Hippocampal formation (tissue), 2 donors: ENCODE results near the gene ADARB1.

Source experiments
- DNase-seq, 2 donors: peaks; one replicate each; lab custom pipeline; 2025; lab: John Stamatoyannopoulos, UW

The ADARB1 gene

DNA sequence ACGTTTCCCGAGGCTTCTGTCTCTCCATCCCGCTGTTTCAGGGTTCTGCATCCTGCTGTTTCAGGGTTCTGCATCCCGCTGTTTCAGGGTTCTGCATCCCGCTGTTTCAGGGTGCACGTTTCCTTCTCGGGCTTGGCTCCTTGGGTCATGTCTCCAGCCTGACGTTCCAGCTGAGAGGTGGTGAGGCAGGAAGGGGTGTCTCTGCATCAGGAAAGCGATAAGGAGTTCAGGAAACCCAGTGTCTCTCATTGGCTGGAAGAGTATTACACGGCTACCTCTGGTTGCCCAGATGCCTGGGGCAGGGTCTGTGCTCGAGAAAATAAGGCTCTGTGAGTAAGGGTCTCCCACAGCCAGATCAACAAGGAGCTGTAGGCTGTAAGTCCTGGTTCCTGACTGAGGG, 21.1 kb downstream of the ADARB1 start:
- no peak for DNase-seq

DNA sequence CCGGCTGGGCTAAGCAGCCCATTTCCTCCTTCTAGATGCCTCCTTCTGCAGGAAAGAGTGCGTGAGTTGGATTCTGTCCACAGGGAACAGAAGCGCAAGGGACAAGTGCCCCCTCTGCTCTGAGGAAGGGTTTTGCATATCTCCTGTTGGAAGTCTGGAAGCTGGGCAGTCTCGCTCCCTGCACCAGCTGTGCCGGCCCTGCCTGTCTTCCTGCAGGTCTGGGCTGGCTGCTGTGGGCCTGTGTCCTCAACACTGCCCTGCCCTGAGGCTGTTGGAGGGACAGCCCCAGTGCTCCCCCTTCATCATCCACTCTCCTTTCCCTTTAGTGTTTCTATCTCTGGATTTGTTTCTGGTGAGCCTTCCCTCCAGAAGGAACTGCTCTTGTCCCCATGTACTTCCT, 21.8 kb downstream of the ADARB1 start:
- no peak for DNase-seq

DNA sequence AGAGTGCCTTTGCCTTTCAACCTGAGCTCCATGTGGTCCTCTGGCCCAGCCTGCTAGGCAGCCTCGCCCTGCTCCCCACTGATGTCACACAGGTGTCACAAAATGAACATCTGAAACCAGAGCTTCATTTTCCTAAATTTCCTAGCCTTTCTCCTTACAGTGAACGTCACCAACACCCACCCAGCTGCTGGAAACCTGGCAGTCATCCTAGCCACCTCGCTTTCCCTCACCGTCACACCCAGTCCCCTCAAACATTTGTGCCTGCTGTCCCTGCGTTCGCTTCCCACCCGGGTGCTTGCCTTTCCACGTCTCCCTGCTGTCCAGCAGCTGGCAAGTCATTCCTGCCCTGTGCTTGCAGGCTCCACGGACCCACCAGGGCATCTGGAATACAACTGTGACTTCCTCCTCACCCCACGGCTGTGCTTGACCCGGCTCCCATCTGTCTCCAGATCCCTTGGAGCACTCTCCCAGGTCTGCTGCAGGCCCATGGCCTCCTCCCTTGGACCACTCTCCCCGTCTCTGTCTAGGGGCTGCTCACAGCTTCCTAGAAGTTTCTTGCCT, 23.5 kb downstream of the ADARB1 start:
- DNase-seq: no peak

DNA sequence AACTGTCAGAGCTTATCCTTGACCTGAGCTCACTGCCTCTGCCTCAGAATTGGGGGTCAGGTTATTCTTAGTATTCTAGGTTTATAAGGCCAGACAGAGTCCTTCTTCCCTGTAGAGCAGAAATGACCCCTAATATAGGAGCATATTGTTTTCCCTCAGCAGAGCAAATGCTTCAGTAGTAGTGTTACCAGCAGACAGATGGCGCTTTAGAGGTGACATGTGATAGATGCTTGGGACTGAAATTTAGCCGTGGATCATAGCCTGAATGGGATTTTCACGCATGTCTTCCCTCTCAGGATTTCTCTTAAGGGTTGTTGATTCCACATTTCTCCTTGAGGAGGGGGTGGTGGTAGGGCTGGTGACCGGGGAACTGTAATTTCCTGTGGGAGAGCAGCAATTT, 24.5 kb downstream of the ADARB1 start:
- no peak for DNase-seq

DNA sequence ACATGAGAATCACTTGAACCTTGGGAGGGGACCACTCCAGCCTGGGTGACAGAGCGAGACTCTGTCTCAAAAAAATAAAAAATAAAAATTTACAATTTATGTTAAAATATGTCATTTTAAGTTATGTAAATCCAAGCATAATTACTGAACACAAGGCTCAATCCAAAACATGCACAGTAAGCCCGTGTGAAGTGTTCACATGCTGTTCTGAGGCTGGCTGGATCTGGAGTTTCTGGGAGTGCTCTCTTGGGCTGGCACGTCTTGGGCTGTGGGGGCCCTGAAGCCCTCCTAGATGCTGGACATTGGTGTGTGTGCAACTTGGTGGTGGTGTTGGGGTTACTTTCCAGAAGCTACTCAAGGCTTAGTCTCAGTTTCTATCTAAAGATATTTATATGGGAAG, 25.2 kb downstream of the ADARB1 start:
- no peak for DNase-seq

DNA sequence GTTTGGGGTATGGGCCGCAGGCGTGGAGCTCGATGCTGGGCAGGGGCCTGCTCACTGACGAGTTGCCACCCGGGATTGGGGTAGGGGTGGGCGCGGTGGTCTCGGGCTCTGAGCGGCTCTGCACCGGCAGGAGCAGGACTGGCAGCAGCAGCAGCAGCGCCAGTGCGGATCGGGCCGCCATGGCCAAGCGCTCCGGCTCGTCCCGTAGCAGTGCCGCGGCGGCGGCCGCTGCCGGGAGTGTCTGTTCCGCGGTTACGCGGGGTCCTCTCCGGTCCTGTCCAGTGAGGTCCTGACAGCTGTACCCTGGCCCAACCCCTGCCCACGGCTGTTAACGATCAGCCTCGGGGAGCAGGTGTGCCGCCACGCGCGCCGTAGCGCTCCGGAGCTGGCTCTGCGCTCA, 26.5 kb downstream of the ADARB1 start:
- DNase-seq: no peak

DNA sequence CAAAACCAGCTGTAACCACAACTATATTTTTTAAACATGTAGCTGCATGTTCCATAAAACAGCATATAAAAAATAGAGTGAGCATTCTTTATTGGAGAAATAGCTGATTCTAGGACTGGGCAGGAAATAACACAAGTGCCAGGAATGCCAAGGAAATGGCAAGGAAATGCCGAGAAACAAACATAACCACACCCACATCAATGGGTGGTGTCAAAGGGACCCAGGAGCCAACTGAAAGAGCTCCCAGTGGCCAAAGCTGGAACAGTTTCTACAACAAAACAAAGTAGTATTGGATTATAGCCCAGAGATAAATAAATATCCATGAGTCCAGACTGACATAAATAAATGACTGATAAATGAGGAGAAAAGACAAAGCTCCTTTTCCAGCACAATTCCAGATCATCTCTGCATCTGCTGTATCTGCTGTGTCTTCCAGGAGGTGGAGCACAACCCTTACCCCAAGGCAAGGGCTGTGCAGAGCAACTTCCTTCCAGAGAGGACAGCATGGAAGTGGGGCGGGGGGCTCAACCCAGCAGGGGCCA, 28.1 kb downstream of the ADARB1 start:
- DNase-seq: no peak

DNA sequence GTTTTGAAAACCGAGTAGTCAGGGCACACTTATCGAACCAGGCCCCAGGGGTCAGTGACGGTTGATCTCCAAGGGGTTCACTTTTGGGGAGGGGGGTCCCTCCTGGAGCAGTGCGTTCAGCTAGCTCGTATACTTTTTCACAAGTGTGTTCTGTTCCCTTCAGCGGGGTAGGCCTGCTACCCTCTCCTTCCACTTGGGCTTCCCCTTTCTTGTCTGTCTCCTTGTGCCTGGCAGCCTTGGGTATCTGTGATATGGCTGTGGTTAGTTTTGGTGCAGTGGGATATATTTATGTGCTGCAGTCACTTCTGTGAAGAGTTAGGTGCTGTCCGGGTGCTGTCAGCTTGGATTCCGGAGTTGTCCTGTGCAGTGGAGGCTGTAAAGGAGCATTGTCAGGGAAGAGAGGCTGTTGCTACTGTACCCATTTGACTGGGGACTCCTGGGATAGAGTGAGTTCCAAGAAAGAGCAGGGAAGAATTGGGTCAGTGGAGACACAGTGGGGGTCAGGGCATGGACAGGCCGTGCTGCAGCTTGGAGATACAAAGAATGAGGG, 29.7 kb downstream of the ADARB1 start:
- no peak for DNase-seq

DNA sequence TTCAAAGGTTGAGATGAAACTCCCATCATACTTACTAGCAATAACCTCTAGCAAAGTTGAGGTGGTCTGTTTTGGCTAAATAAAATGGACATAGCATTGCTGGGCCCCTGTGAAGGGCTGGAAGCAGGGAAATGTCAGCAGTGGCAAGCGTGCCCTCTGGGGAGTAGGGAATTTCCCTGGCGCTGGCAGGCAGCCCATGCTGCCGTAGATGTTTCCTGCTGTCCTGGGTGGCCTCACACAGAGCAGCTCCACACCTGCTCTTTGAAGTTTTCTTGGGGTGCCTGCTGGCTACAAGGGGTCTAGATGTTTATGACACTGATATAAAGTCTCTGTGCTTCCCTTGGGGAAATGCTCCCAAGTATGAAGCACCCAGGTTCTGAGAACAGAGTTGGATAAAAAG, 30.2 kb downstream of the ADARB1 start:
- no peak for DNase-seq

DNA sequence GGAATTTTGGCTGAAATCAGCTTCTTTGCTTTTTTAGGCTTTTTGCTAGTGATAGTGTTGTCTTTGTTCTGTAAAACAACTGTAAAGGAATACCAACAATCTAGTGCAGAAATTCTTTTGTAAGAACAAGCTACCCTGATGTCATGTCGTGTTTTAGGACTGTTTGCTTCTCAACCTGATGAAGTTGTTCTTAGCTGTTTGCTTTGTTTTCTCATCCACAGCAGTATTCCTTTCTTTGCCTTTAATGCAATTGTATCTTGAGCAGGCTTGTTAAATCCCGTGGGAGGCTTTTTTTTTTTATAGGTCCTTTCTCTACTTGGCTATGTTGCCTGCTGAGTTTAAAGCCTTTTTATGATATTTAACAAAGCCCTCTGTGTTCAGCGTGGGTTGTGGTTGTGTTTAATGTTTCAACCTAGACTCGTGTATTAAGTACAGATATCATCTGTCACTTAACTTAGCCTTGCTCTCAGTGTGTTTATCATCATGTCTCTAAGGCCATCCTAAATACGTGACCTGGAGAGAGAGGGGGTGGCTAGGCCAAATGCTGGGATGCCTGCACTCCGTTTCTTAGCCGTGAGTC, 31.6 kb downstream of the ADARB1 start:
- no peak for DNase-seq

DNA sequence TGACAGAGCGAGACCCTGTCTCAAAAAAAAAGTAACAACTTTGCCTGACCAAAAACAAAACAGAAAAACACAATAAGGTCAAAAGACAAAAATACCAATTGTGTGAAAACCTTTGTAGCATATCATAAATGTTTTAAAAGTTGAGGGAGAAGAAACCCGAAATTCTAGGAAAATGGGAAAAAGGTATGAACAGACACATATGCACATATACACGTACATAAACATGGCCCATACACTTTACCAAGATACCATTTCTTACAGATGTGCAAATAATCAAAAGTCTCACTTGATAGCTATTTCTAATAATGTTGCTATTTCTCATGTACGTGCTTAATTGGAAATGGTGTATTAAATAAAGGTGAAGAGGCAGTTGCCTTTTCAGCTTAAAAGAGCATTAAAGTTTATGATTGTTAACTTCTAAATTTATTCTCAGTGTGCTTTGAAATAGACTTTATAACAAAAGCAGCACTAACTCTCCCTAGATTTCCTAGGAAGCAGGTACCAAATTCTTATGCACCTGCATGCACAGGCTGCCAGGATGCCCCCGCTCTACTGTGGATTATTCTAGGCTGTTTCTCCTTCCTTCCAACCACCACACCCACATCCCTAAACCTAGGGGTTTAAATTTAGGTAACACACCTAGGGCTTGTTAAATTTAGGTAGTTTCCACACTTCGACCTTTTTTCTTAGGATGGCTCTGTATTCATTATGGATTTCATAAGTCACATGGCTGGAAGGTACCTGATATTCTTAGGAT, 33.8 kb downstream of the ADARB1 start:
- no peak for DNase-seq

DNA sequence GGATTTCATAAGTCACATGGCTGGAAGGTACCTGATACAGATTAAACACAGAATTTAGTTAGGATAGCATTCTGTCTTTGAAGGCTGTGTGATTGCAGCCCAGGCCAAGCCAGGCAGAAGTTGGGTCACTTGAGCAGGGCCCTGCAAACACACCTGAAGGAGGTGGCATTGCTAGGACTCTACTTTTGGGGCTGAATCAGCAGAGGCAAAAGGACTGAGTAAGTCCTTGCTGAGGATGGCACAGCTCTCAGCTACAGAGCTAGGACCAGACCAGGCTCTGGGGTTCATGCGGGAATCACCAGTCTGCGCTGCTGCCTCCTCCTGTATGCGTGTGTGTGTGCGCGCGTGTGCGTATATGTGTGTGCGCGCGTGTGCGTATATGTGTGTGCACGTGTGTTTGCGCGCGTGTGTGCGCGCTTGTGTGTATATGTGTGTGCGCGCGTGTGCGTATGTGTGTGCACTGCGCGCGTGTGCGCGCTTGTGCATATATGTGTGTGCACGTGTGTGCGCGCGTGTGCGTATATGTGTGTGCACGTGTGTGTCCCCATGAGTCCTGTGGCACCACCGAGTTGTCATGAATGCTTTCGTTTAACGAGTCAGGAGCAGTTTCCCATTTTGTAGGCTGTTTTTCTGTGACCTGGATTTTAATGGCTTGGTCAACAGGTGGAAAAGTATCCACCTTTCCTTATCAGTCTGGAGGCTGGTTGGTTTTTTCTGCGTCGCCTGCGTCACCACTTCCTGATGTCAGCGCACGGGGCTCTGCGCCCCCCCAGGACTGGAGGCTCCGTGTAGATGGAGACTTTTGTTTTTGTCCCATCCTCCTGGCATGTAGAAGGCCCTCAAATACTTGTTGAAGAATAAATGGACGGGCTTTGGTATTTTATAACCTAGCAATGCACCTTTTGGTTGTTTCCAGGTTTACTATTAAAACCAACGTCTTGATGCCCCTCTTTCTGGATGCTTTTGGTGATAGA, 34.7 kb downstream of the ADARB1 start:
- no peak for DNase-seq

DNA sequence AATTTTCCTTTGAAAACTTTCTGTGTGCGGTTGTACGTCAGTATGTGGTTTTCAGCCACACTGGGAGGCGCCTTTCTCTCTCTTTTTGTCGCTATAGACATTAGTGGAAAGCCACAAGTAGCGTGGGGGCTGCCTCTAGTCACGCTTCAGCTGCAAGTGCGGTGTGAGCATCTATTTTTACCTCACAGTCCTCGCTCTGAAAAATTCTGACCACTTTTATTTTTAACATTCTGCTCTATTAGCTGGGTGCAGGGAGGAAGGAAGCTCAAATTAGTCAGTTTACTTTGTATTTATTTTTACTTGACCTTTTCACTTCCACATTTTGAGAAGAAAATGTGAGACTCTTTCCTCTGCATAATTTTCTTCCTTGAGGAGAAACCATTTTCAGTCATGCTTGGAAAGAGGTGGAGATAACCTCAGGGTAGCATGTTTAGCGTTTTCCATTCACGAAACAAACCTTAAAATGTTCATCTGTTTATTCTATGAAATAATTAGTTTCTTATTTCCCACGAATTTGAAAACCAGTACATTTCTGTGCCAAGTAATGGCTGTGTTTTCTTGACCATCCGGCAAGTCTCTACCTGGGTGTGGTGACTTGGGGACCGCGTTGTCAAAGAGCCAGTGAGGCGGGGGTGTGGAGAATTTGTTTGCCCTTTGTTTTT, 35.6 kb downstream of the ADARB1 start:
- DNase-seq: no peak

DNA sequence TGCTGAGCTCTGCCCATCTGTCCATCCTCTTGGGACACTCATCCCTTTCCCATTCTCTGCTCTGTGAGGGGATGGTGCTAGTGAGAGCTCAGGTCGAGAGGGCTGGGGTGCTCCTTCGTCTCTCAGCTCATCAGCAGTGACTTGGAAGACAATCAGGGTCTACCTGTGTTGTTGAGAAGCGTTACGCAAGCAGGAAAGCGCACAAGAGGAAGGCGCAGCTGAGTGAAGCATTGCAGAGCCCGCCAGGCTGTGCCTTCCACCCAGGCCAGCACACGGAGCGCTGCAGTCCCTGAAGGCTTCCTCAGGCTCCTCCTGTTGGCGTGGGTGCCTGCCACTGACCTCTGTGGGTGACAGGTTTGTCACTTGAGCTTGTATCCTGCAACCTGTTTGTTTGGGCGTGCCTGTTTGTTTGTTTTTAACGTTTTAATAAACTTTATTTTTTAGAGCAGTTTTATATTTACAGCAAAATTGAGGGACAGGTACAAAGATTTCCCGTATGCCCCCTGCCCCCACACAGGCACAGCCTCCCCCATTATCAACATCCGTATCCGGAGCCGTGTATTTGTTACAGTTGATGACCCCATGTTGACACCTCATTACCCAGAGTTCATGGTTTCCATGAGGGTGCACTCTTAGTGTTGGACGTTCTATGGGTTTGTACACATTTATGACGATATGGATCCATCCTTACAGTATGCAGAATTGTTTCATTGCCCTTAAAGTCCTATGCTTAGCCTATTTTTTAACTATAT, 36.7 kb downstream of the ADARB1 start:
- DNase-seq: no peak

DNA sequence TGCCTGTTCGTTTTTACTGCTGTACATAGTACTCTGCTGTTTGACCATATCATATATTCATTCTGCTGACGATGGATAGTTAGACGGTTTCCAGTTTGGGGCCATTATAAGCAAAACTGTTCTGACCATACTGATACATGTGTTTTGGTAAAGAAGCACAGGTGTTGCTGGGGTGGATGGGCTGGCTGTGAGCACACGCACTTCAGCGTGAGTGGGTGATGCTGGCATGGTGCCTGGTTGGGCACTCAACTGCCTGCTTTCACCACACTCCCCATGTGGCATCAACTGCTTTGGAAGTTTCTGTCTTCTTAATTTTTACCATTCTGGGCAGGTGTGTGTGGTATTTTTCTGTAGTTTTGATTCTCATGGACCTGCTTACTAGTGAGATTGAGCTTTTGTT, 37.3 kb downstream of the ADARB1 start:
- no peak for DNase-seq

DNA sequence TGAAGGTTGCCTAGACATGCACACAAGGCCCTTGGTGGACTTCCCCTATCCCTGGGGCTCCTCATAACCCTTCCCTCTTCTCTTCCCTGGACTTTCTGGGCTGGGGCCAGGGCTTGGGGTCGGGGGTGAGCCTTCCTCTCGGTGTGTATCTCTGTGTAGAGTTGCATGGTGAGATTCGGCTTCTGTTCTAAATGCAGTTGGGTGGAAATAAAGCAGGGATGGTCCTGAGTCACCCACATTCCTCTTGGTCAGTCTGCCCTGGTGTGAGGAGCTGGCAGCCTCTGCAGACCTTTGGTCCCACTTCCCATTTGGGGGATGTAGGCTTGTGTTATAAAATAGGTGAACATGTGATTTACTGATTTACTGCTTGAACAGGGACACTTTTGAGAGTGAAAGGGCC, 38.0 kb downstream of the ADARB1 start:
- no peak for DNase-seq

DNA sequence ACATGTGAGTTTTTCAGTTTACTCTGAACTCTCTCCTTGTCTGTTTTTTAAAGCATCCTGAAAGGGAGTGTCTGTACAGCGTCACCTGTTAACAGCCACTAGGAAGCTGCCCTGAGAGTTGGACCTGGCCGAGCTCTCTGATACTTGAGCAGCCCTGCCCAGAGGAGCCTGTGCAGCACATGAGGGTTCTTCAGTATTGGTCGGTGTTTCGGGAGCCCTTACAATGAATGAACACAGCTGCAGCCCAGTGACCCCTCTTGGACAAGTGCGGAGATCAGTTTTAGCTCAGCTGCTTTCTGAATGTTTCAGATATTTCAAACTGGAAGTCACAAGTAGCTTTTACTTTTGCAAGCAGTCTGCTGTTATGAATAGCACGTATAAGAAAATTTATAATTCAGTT, 39.2 kb downstream of the ADARB1 start:
- no peak for DNase-seq

DNA sequence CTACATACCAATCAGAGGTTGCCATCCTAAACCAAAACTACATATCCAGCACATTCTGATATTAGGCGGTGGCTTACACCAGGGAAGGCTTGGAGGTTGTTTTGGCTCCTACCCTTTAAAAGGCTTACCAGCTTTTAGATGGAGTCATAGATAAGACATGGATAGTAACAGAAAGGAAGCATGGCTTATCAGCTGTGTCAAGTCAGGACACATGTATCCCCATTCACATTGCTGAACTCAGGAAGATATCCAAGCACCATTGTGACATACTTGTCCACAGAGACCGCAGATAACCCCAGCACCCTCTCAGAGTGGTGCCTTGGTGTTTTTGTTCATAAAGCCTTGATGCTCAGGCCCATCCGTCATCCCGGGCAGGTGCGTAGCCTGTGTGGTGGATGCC, 39.7 kb downstream of the ADARB1 start:
- no peak for DNase-seq

DNA sequence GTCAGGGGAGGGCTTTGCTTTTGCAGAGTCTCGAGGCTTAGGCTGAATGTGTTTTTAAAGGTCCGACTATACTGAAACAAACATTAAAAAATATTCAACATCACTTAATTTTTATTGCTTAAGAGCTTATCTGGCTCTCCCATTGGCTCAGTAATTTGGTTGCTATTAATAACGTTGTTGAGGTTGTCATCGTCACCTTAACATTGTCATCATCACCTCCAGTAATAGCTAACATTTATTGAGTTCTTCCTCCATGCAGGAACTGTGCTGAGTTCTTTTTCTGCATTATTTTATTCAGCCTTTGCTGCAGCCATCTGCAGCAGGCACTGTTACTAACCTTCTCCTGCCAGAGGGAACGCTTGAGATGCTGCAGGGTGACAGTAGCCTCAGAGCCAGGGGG, 40.1 kb downstream of the ADARB1 start:
- DNase-seq: no peak

DNA sequence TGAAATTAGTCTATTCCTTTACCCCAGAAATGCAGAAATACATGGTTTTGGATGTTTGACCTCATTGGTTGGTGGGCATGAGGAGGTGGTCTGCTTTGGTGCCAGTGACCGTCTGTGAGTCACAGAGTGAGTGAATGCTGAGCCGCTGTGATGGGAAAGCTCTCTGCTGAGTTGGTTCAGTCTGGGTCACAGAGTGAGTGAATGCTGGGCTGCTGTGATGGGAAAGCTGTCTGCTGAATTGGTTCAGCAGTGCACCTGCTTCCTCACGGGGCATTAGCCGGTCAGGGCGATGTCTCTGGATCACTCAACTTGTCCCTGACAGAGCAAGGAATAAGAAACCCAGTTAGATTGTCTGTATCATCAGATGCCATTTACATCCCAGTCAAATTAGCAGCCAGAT, 40.8 kb downstream of the ADARB1 start:
- DNase-seq: no peak

DNA sequence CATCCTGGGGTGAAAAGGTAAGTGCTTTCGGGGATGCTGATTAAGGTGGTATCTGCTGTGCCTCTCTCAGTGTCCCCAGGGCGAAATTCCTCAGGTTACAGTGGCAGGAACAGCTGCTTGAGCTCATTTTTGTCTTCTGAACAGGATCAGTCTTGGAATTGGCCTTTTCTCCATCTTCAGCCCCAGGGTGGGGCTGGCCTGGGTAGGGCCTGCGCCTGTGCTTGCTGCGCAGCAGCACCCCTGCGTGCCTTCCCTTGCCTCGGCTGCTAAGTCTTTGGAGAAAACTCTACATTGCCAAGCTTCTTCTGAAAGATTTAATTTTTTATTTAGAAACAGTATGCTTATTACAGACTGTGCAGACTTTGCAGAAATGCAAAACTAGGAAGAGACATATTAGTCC, 41.7 kb downstream of the ADARB1 start:
- no peak for DNase-seq
